Thoracic aorta (tissue), 2 donors: ENCODE results near the gene PAK6. TPM values are rescaled to one million over a fixed set of nuclear protein-coding genes. Genes with fewer than 3 reads are reported as not detected.

ENCODE experiments used
- ATAC-seq: fragments of 150-250 bp; one replicate; pipeline ENCODE4 v1.8.0; 2017; ENCODE audit warnings: low read depth; ENCODE audit not compliant: insufficient number of reproducible peaks, low FRiP score
- DNase-seq: peaks from one replicate; pipeline ENCODE4 v3.0.0-alpha.2; 2020; ENCODE audit warnings: low spot score
- H3K27ac ChIP-seq, 2 donors: fragments of 200-600 bp; sonication (generic); 1 replicate in 1 of 2; 2 replicates in 1 of 2; pipeline ENCODE4 v1.5.1; 2016; ENCODE audit warnings: mild to moderate bottlenecking in 2 of 2, moderate library complexity in 2 of 2
- H3K27me3 ChIP-seq: fragments of 200-600 bp; sonication (generic); replicated peaks from 2 replicates; pipeline ENCODE4 v1.6.0; 2016; ENCODE audit warnings: mild to moderate bottlenecking; ENCODE audit not compliant: insufficient read depth
- H3K36me3 ChIP-seq: fragments of 200-600 bp; sonication (generic); one replicate; pipeline ENCODE4 v1.5.1; 2016
- H3K4me1 ChIP-seq, 2 donors: fragments of 200-600 bp; sonication (generic); 1 replicate in 1 of 2; 2 replicates in 1 of 2; pipeline versions ENCODE4 v1.5.1 to v1.6.0; 2016; ENCODE audit warnings: low read depth in 2 of 2, mild to moderate bottlenecking in 1 of 2; ENCODE audit not compliant: control insufficient read depth in 1 of 2
- H3K4me3 ChIP-seq: fragments of 200-600 bp; sonication (generic); 2 replicates; pipeline ENCODE4 v1.5.1; 2016; ENCODE audit warnings: mild to moderate bottlenecking
- H3K9me3 ChIP-seq: fragments of 200-600 bp; sonication (generic); 2 replicates; pipeline ENCODE4 v1.5.1; 2016
- total RNA-seq, 2 donors: library from RNA; depleted of rRNA; stranded (reverse); fragments of >200 nt; gene quantifications; one replicate each; pipeline versions ENCODE4 v1.1.0 to v1.2.3, GENCODE V29; 2016
- TF ChIP-seq, protein P1 (sequence below): fragments of 200-600 bp; sonication (generic); IDR thresholded peaks from one replicate; pipeline ENCODE4 v1.5.1; 2019; ENCODE audit warnings: antibody characterized with exemption

Gene PAK6
- total RNA-seq, 2 donors from 2014 or later, result 0.68 to 0.78 TPM

DNA sequence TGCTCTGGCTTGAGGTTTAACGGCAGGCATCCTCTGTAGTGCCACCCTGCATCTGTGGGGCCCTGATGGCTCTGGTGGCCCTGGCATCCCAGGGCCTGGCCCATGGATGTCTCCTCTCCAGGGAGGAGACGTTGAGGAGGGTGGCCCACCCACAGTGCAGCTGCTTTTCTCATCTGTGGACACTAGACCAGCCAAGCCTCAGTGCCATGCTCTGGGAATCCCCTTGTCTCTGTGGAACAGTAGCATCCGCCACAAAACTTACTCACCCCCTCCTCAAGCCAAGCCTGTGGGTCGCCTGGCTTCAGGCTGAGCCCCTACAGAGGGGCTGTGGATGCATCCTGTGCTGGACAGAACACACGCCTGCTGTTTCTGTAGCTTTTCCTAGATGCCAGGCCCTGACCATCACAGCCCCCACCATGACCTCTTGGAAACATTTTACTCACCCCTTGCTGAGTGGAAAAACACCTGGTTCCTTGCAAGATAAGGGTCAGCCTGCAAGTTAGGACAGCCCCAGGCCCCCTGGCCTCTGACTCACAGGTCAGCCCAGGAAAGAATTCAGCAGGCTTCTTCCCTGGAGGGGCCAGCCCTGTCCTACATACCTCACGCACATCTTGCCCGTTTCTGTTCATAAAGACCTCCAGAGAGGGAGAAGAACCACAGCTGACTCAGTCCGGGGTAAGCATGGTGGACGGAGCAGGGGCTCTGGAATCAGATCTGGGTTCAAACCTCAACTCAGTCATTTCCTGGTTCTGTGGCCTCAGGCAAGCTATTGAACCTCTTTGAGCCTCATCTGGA is 19.0 kb downstream of the PAK6 start:
- no peak for ATAC-seq
- DNase-seq, result no peak
- H3K4me3 ChIP-seq, result no peak overlapping the region
- no peak overlapping the region for H3K27ac ChIP-seq
- no peaks in the 10 kb centered on the region for H3K9me3 ChIP-seq
- peaks cover 8 to 9% of the 10 kb centered on the region in 2 donors for H3K4me1 ChIP-seq
- no peaks in the 10 kb centered on the region for H3K27me3 ChIP-seq
- H3K36me3 ChIP-seq, result no peaks in the 10 kb centered on the region
- TF ChIP-seq, protein P1, sequence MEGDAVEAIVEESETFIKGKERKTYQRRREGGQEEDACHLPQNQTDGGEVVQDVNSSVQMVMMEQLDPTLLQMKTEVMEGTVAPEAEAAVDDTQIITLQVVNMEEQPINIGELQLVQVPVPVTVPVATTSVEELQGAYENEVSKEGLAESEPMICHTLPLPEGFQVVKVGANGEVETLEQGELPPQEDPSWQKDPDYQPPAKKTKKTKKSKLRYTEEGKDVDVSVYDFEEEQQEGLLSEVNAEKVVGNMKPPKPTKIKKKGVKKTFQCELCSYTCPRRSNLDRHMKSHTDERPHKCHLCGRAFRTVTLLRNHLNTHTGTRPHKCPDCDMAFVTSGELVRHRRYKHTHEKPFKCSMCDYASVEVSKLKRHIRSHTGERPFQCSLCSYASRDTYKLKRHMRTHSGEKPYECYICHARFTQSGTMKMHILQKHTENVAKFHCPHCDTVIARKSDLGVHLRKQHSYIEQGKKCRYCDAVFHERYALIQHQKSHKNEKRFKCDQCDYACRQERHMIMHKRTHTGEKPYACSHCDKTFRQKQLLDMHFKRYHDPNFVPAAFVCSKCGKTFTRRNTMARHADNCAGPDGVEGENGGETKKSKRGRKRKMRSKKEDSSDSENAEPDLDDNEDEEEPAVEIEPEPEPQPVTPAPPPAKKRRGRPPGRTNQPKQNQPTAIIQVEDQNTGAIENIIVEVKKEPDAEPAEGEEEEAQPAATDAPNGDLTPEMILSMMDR, result no peak

DNA sequence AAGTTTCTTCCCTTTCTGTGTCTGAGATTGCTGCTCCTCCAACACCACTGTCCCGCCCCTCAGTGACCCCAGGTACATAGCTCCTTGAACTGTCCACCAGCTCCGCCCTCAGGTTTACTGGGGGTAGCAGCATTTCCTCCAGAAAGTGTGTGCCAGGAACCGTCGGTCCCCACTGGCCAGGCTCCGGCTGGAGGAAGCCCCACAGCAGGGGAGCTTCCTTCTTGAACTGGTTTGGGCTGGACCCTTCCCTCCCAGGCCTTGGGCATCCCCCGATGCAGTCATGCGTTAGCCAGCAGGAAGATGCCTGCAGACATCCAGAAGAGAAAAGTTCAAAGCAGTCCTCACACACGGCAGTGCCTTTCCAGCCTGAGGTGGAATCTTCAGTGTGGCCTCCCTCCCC is 19.7 kb downstream of the PAK6 start:
- ATAC-seq (no peak), DNase-seq (no peak)
- Histone ChIP-seq H3K9me3 (no peaks in the 10 kb centered on the region), H3K27me3 (no peaks in the 10 kb centered on the region), H3K4me1 (peaks cover 2 to 3% of the 10 kb centered on the region in 2 donors), H3K36me3 (no peaks in the 10 kb centered on the region), H3K4me3 (no peak overlapping the region), H3K27ac (no peak overlapping the region)
- TF ChIP-seq, protein P1, result no peak

DNA sequence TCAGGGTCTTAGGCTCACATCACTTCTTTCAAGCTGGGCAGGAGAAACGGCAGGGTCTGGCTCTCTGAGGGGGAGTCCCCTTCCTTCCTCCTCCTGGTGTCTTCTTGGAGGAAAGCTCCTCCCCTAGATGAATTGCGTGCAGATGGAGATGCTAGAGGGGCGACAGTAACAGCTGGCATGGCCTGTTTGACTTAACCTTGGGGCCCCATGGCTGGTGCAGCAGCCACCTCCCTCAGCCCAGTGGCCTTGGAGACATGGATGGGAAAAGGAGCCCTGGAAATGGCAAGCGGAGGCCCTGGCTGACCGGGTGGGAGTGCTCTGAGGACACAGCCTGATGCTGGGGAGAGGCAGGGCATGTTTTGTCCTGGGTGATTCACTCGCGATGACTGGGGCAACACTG is 20.2 kb downstream of the PAK6 start:
- ATAC-seq (no peak), DNase-seq (no peak)
- Histone ChIP-seq H3K4me3 (no peak overlapping the region), H3K4me1 (no peaks in the 10 kb centered on the region), H3K9me3 (no peaks in the 10 kb centered on the region), H3K27me3 (no peaks in the 10 kb centered on the region), H3K27ac (no peak overlapping the region), H3K36me3 (no peaks in the 10 kb centered on the region)
- TF ChIP-seq, protein P1, result no peak

DNA sequence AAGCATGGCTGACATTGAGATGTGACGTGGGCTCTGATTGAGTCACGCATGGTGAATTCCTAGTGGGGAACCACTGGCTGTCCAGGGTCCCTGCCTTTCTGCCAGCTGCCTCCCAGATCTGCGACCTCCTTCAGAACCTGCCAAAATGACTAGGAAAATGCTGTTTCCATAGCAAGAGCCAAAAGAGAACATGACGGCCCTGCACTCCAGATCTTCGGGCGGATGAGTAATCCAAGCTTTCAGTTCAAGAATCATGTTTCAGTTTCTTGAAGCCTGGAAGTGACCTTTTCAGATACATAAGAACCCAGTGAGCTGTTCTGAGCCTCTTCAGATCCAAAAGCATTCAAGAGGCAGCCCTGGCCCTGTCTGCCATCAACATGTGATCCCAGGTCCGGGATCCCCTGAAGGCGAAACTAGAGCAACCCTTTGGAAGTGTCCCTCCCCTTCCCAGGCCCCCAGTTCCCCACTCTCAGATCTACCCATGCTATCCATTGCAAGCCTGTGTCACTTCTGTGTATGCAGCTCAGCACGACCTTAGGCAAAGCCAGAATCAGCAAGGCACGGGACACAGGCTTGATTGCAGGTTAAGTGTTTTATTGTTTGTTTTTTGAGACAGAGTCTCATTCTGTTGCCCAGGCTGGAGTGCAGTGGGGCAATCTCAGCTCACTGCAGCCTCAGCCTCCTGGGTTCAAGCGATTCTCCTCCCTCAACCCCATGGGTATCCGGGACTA is 24.3 kb downstream of the PAK6 start:
- Histone ChIP-seq H3K4me1 (no peaks in the 10 kb centered on the region), H3K4me3 (no peak overlapping the region), H3K36me3 (no peaks in the 10 kb centered on the region), H3K27me3 (no peaks in the 10 kb centered on the region), H3K27ac (no peak overlapping the region), H3K9me3 (no peaks in the 10 kb centered on the region)
- DNase-seq (no peak), ATAC-seq (no peak)
- TF ChIP-seq, protein P1, result no peak

DNA sequence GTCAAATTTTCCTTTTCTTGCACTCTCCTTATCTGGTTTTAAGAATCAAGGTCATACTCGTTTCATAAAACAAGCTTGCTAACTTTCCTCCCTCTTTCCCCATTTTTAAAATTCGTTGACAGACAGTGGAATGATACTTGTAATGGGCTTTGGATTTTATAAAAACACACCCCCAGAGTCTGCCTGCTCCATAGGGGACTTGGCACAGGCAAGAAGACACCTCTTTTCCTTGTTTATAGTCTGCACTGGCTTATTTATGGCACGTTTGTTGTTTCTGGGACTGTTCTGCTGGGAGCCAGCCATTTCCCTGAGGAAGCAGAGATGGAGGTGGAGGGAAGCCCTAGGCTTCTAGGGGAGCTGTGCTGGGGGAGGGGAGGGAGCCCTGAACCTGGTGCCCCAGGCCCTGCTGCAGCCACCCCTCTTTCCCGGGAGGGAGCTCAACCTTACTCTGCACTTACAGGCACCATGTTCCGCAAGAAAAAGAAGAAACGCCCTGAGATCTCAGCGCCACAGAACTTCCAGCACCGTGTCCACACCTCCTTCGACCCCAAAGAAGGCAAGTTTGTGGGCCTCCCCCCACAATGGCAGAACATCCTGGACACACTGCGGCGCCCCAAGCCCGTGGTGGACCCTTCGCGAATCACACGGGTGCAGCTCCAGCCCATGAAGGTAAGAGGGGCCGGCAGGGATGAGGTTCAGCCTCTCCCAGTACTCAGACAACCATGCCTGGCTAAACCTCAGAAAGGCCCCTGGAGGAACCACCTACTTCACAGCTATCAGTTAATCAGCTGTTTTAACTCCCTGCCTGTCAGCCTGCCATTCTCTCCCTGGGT is 25.7 kb downstream of the PAK6 start:
- TF ChIP-seq, protein P1, result no peak
- no peaks in the 10 kb centered on the region for H3K36me3 ChIP-seq
- no peaks in the 10 kb centered on the region for H3K27me3 ChIP-seq

More for the DNA sequence above, 25.7 kb downstream of the PAK6 start:
- no peak for DNase-seq
- Histone ChIP-seq H3K27ac (no peak overlapping the region), H3K4me1 (no peaks in the 10 kb centered on the region), H3K4me3 (no peak overlapping the region), H3K9me3 (no peaks in the 10 kb centered on the region)
- ATAC-seq, result no peak
